HL-60 (cell line): ENCODE results near the gene HLCS.

Experiments
- DNase-seq, 2 experiments: peaks; one replicate each; pipeline ENCODE4 v3.0.0-alpha.2; 2010 to 2020; ENCODE audit warnings: low read depth in 1 of 2, low spot score in 1 of 2
- H3K27ac ChIP-seq: fragments of 250-450 bp; sonication (Bioruptor Pico); replicated peaks from 2 replicates; pipeline ENCODE4 v1.5.1; 2020; ENCODE audit warnings: mild to moderate bottlenecking, moderate library complexity
- H3K27me3 ChIP-seq: fragments of 250-450 bp; sonication (Bioruptor Pico); 2 replicates; pipeline ENCODE4 v1.5.1; 2021; ENCODE audit warnings: mild to moderate bottlenecking, moderate library complexity; ENCODE audit not compliant: insufficient read depth, poor library complexity, severe bottlenecking
- H3K4me3 ChIP-seq: replicated peaks from 2 replicates; pipeline ENCODE4 v1.5.1; 2011; ENCODE audit warnings: mild to moderate bottlenecking, control low read depth, low read length; ENCODE audit not compliant: insufficient read depth
- GABPA ChIP-seq: IDR thresholded peaks from 2 replicates; pipeline ENCODE4 v1.6.1; 2012; ENCODE audit warnings: low read depth
- POLR2AphosphoS5 ChIP-seq: IDR thresholded peaks from 2 replicates; pipeline ENCODE4 v1.6.1; 2012; ENCODE audit warnings: low read depth
- SPI1 ChIP-seq: IDR thresholded peaks from 2 replicates; pipeline ENCODE4 v1.6.1; 2012; ENCODE audit warnings: low read depth, mild to moderate bottlenecking, borderline replicate concordance
- TF ChIP-seq, protein P1 (sequence below): IDR thresholded peaks from one replicate; pipeline ENCODE4 v1.5.1; 2011; ENCODE audit warnings: low read length, control low read depth, inconsistent platforms; ENCODE audit not compliant: insufficient read depth
- TF ChIP-seq, protein P2 (sequence below): IDR thresholded peaks from 2 replicates; pipeline ENCODE4 v1.6.1; 2012; ENCODE audit warnings: low read depth; ENCODE audit not compliant: insufficient replicate concordance

Gene HLCS

DNA sequence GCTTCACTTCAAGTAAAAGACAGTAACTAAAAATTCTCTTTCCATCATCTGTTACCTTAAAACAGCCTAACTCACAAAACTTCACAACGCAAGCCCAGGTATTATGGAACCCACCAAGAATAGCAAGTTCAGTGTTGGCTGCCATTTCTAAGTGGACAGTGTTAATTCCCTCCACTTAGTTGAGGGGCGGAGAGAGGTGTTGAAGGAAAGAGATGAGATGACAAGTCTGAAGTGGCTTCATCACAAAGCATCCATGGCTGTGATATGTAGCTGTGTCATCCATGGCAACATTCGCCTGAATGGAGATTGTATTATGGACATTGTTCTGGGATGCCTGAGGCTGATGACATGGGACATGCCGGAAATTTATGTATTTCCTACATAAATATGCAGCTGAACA is 165.7 kb downstream of the HLCS start:
- TF ChIP-seq POLR2AphosphoS5: no peak
- TF ChIP-seq, protein P1, sequence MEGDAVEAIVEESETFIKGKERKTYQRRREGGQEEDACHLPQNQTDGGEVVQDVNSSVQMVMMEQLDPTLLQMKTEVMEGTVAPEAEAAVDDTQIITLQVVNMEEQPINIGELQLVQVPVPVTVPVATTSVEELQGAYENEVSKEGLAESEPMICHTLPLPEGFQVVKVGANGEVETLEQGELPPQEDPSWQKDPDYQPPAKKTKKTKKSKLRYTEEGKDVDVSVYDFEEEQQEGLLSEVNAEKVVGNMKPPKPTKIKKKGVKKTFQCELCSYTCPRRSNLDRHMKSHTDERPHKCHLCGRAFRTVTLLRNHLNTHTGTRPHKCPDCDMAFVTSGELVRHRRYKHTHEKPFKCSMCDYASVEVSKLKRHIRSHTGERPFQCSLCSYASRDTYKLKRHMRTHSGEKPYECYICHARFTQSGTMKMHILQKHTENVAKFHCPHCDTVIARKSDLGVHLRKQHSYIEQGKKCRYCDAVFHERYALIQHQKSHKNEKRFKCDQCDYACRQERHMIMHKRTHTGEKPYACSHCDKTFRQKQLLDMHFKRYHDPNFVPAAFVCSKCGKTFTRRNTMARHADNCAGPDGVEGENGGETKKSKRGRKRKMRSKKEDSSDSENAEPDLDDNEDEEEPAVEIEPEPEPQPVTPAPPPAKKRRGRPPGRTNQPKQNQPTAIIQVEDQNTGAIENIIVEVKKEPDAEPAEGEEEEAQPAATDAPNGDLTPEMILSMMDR: no peak
- TF ChIP-seq, protein P2, sequence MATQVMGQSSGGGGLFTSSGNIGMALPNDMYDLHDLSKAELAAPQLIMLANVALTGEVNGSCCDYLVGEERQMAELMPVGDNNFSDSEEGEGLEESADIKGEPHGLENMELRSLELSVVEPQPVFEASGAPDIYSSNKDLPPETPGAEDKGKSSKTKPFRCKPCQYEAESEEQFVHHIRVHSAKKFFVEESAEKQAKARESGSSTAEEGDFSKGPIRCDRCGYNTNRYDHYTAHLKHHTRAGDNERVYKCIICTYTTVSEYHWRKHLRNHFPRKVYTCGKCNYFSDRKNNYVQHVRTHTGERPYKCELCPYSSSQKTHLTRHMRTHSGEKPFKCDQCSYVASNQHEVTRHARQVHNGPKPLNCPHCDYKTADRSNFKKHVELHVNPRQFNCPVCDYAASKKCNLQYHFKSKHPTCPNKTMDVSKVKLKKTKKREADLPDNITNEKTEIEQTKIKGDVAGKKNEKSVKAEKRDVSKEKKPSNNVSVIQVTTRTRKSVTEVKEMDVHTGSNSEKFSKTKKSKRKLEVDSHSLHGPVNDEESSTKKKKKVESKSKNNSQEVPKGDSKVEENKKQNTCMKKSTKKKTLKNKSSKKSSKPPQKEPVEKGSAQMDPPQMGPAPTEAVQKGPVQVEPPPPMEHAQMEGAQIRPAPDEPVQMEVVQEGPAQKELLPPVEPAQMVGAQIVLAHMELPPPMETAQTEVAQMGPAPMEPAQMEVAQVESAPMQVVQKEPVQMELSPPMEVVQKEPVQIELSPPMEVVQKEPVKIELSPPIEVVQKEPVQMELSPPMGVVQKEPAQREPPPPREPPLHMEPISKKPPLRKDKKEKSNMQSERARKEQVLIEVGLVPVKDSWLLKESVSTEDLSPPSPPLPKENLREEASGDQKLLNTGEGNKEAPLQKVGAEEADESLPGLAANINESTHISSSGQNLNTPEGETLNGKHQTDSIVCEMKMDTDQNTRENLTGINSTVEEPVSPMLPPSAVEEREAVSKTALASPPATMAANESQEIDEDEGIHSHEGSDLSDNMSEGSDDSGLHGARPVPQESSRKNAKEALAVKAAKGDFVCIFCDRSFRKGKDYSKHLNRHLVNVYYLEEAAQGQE: no peak
- TF ChIP-seq GABPA: no peak
- TF ChIP-seq SPI1: no peak
- Histone ChIP-seq H3K4me3 (no peak overlapping the region), H3K27ac (no peak overlapping the region), H3K27me3 (no peaks in the 10 kb centered on the region)
- no peak for DNase-seq

DNA sequence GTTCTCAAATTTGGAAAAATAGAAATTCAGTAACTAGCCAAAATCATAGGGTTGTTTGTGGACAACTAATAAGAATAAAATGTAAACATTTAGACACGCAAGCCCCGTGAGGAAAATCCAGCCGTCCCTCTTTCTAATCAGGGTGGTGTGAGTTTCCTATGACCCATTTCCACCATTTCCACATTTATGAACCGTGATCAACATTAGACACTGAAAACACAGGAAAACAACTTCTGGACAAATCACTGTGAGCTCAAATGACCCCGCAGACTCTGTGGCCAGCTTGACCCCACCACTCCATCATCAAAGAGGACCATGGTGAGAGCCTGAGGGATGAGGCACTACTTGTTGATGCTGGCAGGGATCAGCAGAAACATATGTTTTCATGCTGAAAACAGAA is 166.6 kb downstream of the HLCS start:
- no peak for DNase-seq
- H3K4me3 ChIP-seq: no peak overlapping the region
- no peak overlapping the region for H3K27ac ChIP-seq
- no peaks in the 10 kb centered on the region for H3K27me3 ChIP-seq
- TF ChIP-seq GABPA (no peak), SPI1 (no peak), POLR2AphosphoS5 (no peak)
- TF ChIP-seq, protein P1: no peak
- TF ChIP-seq, protein P2: no peak

DNA sequence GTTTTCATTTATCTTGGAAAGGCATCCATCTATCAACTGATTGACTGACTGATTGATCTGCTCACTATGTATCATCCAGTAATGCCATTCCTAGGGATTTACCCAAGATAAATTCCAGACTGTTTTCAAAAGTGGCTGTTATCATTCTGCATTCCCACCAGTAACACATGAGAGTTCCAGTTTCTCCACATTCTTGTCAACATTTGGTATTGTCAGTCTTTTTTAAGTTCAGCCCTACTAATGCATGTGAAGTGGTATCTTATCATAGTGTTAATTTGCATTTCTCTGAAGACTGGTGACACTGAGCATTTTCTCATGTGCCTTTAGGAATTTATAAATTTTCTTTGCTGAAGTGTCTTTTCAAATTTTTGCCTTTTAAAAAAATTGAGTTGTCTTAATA is 168.0 kb downstream of the HLCS start:
- H3K27me3 ChIP-seq: no peaks in the 10 kb centered on the region
- TF ChIP-seq SPI1 (no peak), GABPA (no peak), POLR2AphosphoS5 (no peak)
- TF ChIP-seq, protein P1: no peak
- TF ChIP-seq, protein P2: no peak
- DNase-seq: no peak
- no peak overlapping the region for H3K4me3 ChIP-seq
- no peak overlapping the region for H3K27ac ChIP-seq
